Tibial nerve (tissue), 4 donors: ENCODE measurements around the gene KDM2B.

Experiments used
- EP300 ChIP-seq, 2 donors: sonication (generic); formaldehyde crosslinking; IDR thresholded peaks; one replicate each; pipeline ENCODE4 v1.6.1; 2017; ENCODE audit warnings: antibody characterized with exemption in 2 of 2, mild to moderate bottlenecking in 1 of 2
- TF ChIP-seq, protein P1 (sequence below), 5 experiments: fragments of 200-600 bp in 3 of 5; fragments of 450-650 bp in 2 of 5; sonication (generic) in 3 of 5; IDR thresholded peaks; one replicate each; pipeline ENCODE4 v1.5.1; 2016 to 2019; ENCODE audit warnings: antibody characterized with exemption in 5 of 5, mild to moderate bottlenecking in 3 of 5, moderate library complexity in 2 of 5

DNA sequence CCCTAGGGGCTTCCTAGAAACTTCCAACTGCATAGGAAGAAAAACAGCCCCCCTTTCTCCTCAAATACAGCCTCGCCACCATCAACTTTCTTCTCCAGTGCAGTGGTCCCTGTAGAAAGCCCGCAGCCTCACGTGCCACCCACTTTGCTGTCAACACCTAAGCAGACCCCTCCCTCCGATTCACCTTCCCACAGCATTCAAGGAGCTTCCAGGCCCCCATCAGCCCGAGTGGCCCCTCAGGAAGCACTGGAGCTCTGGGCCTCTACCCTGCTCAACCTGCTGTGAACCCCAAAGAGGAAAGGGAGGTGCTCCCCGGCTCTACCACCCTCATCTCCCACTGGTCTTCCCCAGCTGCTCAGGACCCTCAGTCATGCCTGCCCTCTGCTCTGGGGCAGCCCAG lies 125.9 kb downstream of the KDM2B start:
- TF ChIP-seq, protein P1, sequence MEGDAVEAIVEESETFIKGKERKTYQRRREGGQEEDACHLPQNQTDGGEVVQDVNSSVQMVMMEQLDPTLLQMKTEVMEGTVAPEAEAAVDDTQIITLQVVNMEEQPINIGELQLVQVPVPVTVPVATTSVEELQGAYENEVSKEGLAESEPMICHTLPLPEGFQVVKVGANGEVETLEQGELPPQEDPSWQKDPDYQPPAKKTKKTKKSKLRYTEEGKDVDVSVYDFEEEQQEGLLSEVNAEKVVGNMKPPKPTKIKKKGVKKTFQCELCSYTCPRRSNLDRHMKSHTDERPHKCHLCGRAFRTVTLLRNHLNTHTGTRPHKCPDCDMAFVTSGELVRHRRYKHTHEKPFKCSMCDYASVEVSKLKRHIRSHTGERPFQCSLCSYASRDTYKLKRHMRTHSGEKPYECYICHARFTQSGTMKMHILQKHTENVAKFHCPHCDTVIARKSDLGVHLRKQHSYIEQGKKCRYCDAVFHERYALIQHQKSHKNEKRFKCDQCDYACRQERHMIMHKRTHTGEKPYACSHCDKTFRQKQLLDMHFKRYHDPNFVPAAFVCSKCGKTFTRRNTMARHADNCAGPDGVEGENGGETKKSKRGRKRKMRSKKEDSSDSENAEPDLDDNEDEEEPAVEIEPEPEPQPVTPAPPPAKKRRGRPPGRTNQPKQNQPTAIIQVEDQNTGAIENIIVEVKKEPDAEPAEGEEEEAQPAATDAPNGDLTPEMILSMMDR (IDR thresholded peaks at IDR 0.05): no peak
- TF ChIP-seq EP300 (IDR thresholded peaks at IDR 0.05): no peak
